CD4-positive, alpha-beta T cell treated with Interleukin-15 for 1 hour (primary cell): ENCODE results near the gene AKR7A3.
"Not testable (repeated sequence)": the region's sequence is repeated elsewhere in the genome, so short reads cannot be mapped to it uniquely, and the experiment has no call there.

Source experiments
- DNase-seq: peaks from one replicate; pipeline ENCODE4 v3.0.0-alpha.2; 2020

AKR7A3 gene

DNA sequence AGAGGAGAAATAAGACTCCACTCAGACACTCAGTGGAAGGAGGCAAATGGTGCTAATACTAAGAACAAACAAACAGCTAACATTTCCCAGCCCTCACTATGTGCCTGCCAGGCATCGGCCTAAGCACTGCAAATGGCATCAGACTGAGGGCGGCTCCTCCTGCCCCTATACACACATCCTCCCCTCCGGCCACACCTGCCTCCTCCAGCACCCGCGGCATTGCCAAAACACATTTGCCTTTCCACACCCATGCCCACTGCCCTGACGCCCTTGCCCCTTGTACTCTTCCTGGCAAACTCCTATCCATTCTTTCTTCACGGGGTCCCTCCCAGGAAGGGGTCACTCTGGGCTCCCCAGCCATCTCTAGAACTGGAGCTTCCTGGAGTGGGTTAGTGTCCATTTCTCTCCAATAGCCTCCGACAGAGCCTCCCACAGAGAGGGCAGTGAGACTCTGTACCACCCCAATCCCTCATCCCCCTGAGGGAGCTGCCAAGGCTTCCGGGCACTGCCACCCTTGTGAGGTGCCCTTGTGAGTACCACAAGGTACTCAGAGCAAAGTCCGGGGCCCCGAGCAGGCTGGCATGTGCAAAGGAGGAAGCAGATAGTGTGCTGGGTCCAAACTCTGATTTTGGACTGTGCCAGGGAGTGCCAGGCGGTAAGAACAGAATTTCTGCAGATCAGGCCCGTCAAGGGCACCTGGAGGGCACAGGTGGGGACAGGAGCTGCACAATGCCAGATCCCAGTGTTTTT, 959 bp downstream of the AKR7A3 start:
- DNase-seq: no peak

DNA sequence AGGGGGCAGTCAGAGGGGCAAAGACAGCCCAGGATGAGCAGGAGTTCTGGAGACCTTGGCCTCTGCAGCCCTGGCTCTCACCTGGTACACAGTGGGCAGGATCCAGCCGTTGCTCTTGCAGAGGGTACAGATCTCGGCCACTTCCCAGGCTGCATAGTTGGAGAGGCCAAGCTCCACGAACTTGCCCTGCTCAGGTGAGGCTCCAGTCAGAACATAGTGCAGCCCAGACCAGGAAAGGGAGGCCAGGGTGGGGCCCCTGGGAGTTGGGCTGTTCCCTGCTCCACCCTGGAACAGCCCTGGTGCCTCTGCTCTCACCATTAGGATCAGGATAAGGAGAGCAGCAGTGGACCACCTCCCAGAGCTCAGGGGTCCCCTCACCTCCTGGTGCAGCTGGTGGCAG, 2.8 kb downstream of the AKR7A3 start:
- DNase-seq: not testable (repeated sequence)

DNA sequence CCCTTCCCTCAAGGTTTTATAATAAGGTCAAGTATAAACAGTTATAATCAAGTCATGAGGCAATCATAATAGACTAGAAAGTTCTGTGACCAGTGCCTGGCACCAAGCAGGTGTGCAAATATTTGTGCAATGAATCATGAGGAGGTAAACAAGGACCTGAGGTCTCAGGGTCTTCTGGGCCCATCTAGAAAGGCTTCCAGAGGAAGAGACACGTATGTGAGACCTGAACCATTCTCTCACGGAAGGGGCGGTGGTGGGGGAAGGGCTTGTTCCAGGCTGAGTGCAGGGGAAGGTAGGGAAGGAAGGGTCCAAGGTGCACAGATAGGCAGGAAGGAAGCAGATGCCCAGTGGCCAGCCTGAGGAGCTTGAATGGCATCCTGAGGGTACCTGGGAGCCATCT, 3.2 kb downstream of the AKR7A3 start:
- DNase-seq: not testable (repeated sequence)

DNA sequence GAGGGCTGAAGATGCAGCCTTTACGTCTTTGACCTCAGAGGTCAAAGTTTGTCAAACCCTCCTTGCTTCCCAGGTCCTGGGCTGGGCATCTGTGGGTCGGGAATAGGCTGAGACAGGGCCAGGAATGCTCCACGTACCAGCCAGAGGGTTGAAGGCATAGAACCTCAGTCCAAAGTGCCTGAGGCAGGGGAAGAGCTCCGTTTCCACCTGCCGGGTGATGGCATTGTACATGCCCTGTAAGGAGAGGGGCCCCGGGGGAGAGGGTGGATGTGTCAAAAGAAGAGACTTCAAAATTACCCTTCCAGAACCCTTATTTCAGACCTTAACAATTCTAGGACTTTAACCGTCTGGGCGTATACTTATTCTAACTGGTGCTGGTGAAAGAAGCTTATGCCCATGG, 3.7 kb downstream of the AKR7A3 start:
- DNase-seq: no peak

DNA sequence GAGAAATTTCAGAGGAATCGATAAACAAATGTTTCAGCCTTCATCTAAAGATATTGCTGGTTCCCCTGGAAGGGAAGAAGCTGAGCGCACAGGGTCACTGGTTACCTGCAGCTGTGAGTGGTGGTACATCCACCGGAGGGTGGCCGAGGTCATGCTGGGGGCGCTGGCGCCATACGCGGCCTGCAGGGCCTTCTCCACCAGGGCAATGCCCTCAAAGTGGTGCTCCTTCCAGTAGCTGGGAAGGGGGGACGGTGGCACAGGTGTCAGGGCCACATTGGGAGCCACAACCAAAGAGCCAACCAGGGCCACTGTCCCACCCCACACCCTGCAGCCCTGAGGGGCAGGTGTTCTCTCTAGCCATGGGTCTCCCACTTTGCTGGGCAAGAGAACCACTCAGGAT, 4.7 kb downstream of the AKR7A3 start:
- no peak for DNase-seq

DNA sequence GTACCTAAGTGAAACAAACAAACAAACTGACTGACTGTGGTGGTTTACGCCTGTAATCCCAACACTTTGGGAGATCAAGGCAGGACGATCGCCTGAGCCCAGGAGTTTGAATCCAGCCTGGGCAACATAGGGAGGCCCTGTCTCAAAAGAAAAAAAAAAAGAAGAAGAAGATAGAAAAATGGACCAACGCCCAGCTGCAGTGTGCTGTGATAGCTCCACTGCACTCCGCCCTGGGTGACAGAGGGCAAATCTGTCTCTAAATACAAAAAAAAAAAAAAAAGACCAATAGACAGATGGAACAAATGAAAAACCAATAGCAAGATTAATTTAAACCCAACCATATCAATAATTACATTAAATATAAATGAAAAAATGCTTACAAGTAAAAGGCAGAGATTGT, 13.9 kb downstream of the AKR7A3 start:
- DNase-seq: no peak

DNA sequence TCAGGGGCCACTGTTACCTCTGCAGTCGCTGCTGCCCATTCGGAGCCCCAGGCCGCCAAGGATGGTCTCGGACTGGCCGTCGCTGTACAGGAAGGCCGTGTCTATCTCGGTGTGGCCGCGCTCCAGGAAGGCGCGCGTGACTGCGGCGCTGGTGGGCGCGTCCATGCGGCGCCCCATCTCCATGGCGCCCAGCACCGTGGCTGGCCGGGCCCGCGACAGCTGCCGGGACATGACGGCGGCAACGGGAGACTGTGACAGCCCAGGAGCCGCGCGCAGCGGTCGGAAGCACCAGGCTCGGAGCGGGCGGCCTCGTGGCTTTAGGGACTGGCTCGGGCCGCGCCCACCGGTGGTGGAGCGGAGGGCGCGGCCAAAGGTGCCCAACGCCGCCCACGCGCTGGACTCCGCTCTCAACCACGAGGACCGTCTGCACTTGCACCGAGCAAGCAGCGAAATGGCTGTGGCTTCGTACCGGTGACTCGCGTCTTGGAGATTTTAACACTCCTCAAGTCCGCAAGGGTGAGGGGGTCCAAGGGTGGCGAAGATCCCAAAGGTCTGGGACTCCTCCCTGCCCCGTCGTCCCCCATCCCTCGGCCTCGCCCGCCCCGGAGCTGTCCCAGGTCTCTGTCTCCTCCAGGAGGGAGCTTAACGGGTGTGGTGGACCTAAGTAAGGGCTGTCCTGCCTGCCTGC, 14.6 kb downstream of the AKR7A3 start:
- not testable (repeated sequence) for DNase-seq

DNA sequence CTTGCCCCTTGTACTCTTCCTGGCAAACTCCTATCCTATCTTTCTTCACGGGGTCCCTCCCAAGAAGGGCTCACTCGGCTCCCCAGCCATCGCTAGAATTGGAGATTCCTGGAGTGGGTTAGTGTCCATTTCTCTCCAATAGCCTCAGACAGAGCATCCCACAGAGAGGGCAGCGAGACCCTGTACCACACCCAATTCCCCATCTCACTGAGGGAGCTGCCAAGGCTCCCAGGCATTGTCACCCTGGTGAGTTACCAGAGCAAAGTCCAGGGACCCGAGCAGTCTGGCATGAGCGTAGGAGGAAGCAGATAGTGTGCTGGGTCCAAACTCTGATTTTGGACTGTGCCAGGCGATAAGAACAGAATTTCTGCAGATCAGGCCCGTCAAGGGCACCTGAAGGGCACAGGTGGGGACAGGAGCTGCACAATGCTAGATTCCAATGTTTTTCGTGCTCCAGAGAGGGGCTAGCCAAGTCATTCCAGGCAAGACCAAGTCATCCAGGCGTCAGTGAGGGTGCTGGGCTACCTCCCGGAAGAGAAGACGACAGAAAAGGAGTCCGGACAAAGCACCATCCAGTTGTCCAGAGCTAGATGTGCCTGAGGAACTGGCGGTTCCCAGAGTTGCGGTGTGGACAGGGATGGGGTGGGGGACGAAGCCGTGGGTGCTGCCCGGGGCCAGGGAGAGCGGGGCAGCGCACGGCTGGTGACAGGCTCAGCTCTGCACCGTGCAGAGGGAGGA, 15.3 kb downstream of the AKR7A3 start:
- DNase-seq: no peak

DNA sequence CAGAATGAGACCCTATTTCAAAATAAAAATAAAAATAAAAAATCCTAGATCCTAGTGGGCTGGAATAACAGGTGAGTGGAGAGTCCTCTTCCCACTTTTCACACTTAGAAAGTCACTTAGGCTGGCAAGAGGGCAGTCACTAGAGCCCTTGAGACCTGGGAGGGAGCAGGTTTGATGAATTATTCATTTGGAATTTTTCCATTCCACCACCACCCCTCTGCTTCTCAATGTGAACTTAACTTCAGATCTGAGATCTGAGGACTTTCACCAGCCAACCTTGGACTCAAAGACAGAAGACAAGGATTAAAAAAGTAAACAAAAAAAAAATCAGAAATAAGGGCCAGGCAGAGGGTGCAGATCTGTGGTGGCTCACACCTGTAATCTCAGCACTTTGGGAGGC, 16.5 kb downstream of the AKR7A3 start:
- DNase-seq: no peak

DNA sequence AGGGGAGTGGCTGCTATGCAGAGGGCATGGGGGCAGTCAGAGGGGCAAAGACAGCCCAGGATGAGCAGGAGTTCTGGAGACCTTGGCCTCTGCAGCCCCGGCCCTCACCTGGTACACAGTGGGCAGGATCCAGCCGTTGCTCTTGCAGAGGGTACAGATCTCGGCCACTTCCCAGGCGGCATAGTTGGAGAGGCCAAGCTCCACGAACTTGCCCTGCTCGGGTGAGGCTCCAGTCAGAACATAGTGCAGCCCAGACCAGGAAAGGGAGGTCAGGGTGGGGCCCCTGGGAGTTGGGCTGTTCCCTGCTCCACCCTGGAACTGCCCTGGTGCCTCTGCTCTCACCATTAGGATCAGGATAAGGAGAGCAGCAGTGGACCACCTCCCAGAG, 18.2 kb downstream of the AKR7A3 start:
- DNase-seq: not testable (repeated sequence)

DNA sequence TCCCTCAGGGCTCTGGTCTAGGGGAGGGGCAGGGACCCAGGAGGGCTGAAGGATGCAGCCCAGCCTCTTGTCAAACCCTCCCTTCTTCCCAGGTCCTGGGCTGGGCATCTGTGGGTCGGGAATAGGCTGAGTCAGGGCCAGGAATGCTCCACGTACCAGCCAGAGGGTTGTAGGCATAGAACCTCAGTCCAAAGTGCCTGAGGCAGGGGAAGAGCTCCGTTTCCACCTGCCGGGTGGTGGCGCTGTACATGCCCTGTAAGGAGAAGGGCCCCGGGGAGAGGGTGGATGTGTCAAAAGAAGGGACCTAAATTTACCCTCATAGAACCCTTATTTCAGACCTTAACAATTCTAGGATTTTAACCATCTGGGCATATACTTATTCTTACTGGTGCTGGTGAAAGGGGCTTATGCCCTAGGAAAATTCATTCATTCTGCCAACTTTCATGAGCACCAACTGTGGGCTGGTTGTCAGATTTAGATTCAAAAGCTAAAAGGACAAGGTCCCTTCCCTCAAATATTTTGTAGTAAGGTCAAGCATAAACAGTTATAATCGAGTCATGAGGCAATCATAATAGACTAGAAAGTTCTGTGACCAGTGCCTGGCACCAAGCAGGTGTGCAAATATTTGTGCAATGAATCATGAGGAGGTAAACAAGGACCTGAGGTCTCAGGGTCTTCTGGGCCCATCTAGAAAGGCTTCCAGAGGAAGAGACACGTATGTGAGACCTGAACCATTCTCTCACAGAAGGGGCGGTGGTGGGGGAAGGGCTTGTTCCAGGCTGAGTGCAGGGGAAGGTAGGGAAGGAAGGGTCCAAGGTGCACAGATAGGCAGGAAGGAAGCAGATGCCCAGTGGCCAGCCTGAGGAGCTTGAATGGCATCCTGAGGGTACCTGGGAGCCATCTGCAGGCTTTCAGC, 18.9 kb downstream of the AKR7A3 start:
- not testable (repeated sequence) for DNase-seq

DNA sequence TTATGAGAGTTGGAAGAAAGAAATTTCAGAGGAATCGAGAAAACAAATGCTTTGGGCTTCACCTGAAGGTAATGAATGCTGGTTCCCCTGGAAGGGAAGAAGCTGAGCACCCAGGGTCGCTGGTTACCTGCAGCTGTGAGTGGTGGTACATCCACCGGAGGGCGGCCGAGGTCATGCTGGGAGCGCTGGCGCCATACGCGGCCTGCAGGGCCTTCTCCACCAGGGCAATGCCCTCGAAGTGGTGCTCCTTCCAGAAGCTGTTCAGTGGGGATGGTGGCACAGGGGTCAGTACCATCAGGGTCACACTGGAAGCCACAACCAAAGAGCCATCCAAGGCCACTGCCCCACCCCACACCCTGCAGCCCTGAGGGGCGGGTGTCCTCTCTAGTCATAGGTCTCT, 20.1 kb downstream of the AKR7A3 start:
- no peak for DNase-seq

DNA sequence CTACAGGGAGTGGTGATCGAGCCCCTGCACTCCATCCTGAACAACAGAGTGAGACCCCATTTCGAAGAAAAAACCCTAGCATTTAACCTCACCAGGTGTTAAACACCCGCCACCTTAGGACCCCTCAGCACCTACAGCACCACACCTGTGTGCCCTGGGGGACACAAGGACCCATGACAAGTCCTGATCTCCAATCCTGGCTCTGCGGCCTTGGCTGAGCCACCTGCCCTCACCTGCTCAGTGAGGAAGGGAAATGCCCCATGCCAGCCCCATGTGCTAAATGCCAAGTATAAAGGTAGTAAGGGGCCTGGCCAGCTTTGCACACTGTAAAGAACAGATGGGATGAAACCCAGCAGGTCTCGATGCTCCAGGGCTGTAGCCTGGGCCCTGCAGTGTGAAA, 25.8 kb downstream of the AKR7A3 start:
- DNase-seq: no peak

DNA sequence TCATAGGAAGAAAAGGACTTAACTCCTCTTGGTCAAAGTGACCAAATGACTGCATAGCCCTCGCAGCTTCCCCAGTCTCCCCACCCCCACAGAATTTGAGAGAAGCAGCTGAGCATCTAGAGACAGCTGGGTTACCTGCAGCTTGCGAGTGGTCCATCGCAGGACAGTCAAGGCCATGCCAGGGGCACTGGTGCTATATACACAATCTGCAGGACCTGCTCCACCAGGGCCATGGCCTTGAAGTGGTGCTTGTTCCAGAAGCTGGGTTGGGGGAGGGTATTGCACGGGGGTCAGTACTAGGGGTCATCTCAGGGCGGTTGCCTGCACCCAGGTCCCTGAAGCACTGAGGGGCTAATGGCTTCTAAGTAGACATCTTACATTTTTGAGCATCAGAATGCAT, 26.5 kb downstream of the AKR7A3 start:
- no peak for DNase-seq

DNA sequence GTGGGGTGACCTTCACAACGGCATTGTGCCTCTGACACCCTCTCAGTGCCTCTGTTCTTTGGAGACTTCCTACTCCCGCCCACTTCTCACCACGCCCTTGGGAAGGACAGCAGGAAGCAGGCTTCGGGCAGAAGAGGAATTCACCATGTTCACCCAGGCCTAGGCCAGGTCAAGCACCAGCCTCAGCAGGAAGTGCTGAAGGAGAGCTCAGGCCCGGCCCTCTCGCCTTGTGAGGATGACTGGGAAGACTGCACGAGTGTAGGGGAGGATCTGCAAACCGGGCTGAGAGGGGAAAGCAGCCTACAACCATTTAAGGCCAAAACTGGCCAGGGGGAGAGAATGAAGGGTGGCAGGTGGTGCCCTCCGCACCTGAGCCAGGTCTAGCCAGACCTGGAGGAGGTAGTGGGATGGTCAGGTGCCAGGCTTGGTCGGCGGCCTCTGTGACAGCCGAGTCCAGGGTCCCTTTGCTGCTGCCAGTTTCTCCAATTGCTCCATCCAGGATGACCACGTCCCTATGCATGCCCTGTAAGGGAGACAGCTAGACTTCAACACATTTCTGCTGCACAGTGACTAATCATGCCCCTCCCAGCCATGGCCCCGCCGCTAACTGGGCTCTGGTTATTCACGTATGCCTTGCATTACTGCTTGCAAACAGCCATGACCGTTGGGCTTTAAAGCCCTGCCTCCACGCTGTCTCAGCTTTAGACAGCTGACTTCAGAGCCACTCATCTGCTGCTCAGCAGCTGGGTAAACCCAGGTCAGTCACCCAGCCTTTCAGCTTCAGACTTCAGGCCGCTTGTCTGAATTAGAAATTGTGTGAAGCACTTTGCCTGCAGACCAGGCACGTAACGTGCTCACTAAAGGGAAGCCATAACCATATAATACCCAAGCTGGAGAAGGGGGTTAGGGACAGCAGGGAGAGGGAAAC, 28.1 kb downstream of the AKR7A3 start:
- no peak for DNase-seq

DNA sequence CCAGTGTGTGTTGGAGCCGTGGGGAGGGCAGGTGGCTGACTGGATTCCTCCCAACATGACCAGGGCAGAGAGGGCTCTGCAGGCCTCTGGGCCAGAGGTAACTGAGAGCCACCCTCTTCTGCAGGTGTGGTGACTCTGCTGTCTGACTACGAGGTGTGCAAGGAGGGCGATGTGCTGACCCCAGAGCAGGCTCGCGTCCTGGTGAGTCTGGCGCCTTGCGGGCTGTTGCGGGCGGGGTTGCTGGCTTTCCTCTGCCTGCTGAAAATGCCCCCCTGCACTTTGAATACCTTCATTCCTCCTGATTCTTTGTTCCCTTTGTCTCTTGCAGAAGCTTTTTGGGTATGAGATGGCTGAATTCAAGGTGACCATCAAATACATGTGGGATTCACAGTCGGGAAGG, 30.2 kb downstream of the AKR7A3 start:
- DNase-seq: no peak

DNA sequence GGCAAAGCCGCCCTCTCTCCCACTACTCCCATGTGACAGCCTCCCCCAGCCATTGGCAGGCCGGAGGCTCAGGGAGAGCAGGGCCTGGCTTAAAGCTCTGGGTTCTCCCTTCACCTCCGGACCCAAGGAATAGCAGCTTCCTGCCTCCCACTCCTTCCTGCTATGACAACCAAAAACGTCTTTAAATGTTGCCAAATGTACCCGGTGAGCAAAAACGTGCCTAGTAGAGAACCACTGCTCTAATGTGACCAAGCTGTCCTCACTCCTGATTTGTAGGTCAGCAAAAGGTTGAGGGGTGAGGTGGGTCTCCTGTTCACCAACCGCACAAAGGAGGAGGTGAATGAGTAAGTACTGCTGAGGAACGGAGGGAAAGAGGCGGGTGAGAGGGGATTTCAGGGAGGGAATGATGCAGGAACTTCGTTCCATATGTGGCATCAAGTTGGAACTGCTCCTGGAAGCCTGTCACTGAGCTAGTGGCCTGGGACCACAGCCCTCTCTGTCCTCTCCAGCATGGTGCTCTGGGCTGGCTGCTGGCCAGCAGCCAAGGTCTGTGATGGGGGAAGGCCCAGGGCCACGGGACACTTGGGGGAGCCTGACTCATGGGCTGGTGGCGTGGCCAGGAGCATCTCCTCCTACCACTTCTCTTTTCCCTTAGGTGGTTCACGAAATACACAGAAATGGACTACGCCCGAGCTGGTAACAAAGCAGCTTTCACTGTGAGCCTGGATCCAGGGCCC, 31.2 kb downstream of the AKR7A3 start:
- DNase-seq: no peak

DNA sequence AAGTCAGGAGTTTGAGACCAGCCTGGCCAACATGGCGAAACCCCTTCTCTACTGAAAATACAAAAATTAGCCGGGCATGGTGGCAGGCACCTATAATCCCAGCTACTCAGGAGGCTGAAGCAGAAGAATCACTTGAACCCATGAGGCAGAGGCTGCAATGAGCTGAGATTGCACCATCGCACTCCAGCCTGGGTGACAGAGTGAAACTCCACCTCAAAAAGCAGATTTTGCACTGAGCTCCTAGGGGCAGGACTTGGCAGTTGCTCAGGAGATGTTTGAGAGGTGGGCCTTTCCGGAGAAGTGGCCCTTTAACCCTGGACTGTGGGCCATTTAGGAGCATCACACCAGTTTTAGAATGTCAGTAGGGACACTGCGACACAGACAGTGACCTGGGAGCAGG, 32.3 kb downstream of the AKR7A3 start:
- not testable (repeated sequence) for DNase-seq

DNA sequence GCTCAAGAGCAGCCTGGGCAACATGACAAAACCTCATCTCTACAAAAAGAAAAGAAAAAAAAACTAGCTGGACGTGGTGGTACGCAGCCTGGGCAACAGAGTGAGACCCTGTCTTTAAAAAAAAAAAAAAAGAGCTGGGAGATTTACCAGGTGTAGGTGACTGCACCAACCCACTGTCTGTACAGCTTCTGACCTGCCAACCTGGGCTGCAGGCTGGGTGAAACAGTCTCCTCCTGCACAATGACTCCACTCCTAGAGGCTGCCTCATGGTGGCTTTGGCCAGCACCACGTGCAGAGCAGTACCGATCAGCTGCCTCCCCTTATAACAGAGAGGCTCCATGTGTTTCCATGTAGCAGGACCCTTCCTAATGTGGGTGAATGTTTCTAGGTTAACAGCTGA, 33.3 kb downstream of the AKR7A3 start:
- DNase-seq: no peak

DNA sequence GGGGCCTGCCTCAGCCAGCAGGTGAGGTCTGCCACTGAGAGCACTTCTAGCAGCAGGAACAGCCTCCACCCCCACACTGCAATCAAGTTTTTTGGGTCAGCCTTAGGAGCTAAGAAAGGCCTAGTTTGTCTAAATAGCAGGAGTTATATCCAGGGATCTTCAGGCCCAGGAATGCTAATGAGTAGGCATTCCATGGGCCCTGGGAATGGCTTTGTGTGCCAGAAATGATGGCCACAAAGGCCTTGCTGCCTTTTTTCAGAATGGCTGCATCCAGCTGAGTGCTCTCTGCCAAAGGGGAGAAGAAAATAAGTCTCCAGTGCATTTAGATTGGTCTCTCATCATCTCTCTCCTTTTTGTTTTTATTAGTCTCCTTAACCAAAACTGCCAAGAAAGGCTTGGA, 34.2 kb downstream of the AKR7A3 start:
- DNase-seq: no peak
